Smooth muscle cell (in vitro differentiated cells): ENCODE results near the gene DPEP3. TPM values are rescaled to one million over a fixed set of nuclear protein-coding genes. Genes with fewer than 3 reads are reported as not detected.

Experiments
- DNase-seq: peaks from one replicate; lab custom pipeline; 2025; ENCODE audit not compliant: unreplicated experiment; lab: John Stamatoyannopoulos, UW
- H2AFZ ChIP-seq: fragments of 200-600 bp; sonication (generic); 2 replicates; pipeline ENCODE4 v1.6.0; 2016; ENCODE audit warnings: antibody characterized with exemption, low read depth, mild to moderate bottlenecking
- H3F3A ChIP-seq: fragments of 200-600 bp; sonication (generic); 2 replicates; pipeline ENCODE4 v1.6.0; 2017; ENCODE audit warnings: antibody characterized with exemption, low read depth
- H3K27ac ChIP-seq: fragments of 200-600 bp; sonication (generic); 2 replicates; pipeline ENCODE4 v1.5.1; 2016; ENCODE audit warnings: low read depth, mild to moderate bottlenecking
- H3K27me3 ChIP-seq: fragments of 200-600 bp; sonication (generic); 2 replicates; pipeline ENCODE4 v1.6.1; 2016; ENCODE audit warnings: low read depth, mild to moderate bottlenecking
- H3K36me3 ChIP-seq: fragments of 200-600 bp; sonication (generic); 2 replicates; pipeline ENCODE4 v1.5.1; 2016; ENCODE audit warnings: low read depth
- H3K4me1 ChIP-seq: fragments of 200-600 bp; sonication (generic); 2 replicates; pipeline ENCODE4 v1.5.1; 2016; ENCODE audit warnings: low read depth
- H3K4me2 ChIP-seq: fragments of 200-600 bp; sonication (generic); 2 replicates; pipeline ENCODE4 v1.6.0; 2016; ENCODE audit warnings: mild to moderate bottlenecking
- H3K4me3 ChIP-seq: fragments of 200-600 bp; sonication (generic); 2 replicates; pipeline ENCODE4 v1.5.1; 2016; ENCODE audit warnings: mild to moderate bottlenecking
- H3K79me2 ChIP-seq: fragments of 200-600 bp; sonication (generic); 2 replicates; pipeline ENCODE4 v1.6.0; 2016; ENCODE audit warnings: low read depth, mild to moderate bottlenecking
- H3K9ac ChIP-seq: fragments of 200-600 bp; sonication (generic); 2 replicates; pipeline ENCODE4 v1.6.0; 2016; ENCODE audit warnings: low read depth
- H3K9me3 ChIP-seq: fragments of 200-600 bp; sonication (generic); replicated peaks from 2 replicates; pipeline ENCODE4 v1.5.1; 2016; ENCODE audit warnings: low read depth
- H4K20me1 ChIP-seq: fragments of 200-600 bp; sonication (generic); 2 replicates; pipeline ENCODE4 v1.6.0; 2016; ENCODE audit warnings: low read depth
- CTCF ChIP-seq: fragments of 200-600 bp; sonication (generic); IDR thresholded peaks from 2 replicates; pipeline ENCODE4 v1.5.1; 2017; ENCODE audit warnings: borderline replicate concordance, mild to moderate bottlenecking, antibody characterized with exemption; ENCODE audit not compliant: insufficient read depth, poor library complexity, severe bottlenecking
- WGBS: methylation state at CpG from one replicate; pipeline ENCODE4 v1.1.7; 2016; ENCODE audit warnings: low lambda C conversion rate; 5-methylcytosine and 5-hydroxymethylcytosine counted together
- polyA plus RNA-seq: library from polyadenylated mRNA; unstranded; fragments of >200 nt; fragmentation: Nextera tagmentation; extraction: Ambion mirVana; gene quantifications from 2 replicates; pipeline ENCODE4 v1.2.1, GENCODE V29; 2016
- total RNA-seq: library from RNA; depleted of rRNA; stranded (reverse); fragments of >200 nt; gene quantifications from 2 replicates; pipeline ENCODE4 v1.2.3, GENCODE V29; 2014

Gene DPEP3
- total and polyA plus RNA-seq, 2 experiments from 2014 or later = not detected

GRCh38 chr16:67931712-67932461 lies 48.4 kb downstream of the DPEP3 start, which contains the start of gene CTRL:
TSS of gene CTRL (minus strand) at chr16:67931862. CDS start at chr16:67931852, 10 bp downstream.
- Histone ChIP-seq H3K79me2 (no peaks in the 10 kb centered on the region), H3K9ac (no peak within 1 kb of the TSS), H3K27me3 (no peaks in the 10 kb centered on the region), H2AFZ (no peak within 1 kb of the TSS), H3F3A (no peaks in the 10 kb centered on the region), H3K36me3 (no peaks in the 10 kb centered on the region), H3K4me2 (no peak within 1 kb of the TSS), H3K27ac (no peak within 1 kb of the TSS), H4K20me1 (peaks cover 28% of the 10 kb centered on the region), H3K4me1 (peaks cover 10% of the 10 kb centered on the region), H3K4me3 (no peak within 1 kb of the TSS), H3K9me3 (no peaks in the 10 kb centered on the region)
- WGBS = 90% methylated on average over 15 of the region's 15 CpGs
- no peak for DNase-seq
- no peak for TF ChIP-seq CTCF

GRCh38 chr16:67930678-67931211 lies 49.6 kb downstream of the DPEP3 start:
- peaks cover 8% of the 10 kb centered on the region for H3K4me1 ChIP-seq
- H3K4me3 ChIP-seq = no peak overlapping the region
- no peak overlapping the region for H3K27ac ChIP-seq
- no peak for TF ChIP-seq CTCF
- no peak for DNase-seq
- H3F3A ChIP-seq = no peaks in the 10 kb centered on the region
- 94% methylated on average over 12 of the region's 17 CpGs for WGBS
- no peak overlapping the region for H3K4me2 ChIP-seq
- no peaks in the 10 kb centered on the region for H3K36me3 ChIP-seq
- no peaks in the 10 kb centered on the region for H3K9me3 ChIP-seq
- H3K27me3 ChIP-seq = no peaks in the 10 kb centered on the region
- no peaks in the 10 kb centered on the region for H3K79me2 ChIP-seq
- H2AFZ ChIP-seq = no peak overlapping the region
- H4K20me1 ChIP-seq = peaks cover 40% of the 10 kb centered on the region
- no peak overlapping the region for H3K9ac ChIP-seq

GRCh38 chr16:67930191-67930590 lies 50.1 kb downstream of the DPEP3 start:
- H2AFZ ChIP-seq = no peak overlapping the region
- H3K4me3 ChIP-seq = no peak overlapping the region
- no peak overlapping the region for H3K4me2 ChIP-seq
- H3K27me3 ChIP-seq = no peaks in the 10 kb centered on the region
- no peaks in the 10 kb centered on the region for H3F3A ChIP-seq
- H4K20me1 ChIP-seq = peaks cover 45% of the 10 kb centered on the region
- no peaks in the 10 kb centered on the region for H3K9me3 ChIP-seq
- no peak for DNase-seq
- no peak overlapping the region for H3K27ac ChIP-seq
- no peaks in the 10 kb centered on the region for H3K79me2 ChIP-seq
- peaks cover 6% of the 10 kb centered on the region for H3K4me1 ChIP-seq
- no peaks in the 10 kb centered on the region for H3K36me3 ChIP-seq
- no peak overlapping the region for H3K9ac ChIP-seq
- WGBS = 98% methylated on average over 14 of the region's 14 CpGs
- no peak for TF ChIP-seq CTCF
